NCI-H1048 (cell line): ENCODE data around the gene UBE2E1.

ENCODE experiments used
- DNase-seq: peaks from one replicate; lab custom pipeline; 2025; lab: John Stamatoyannopoulos, UW

Gene UBE2E1

DNA sequence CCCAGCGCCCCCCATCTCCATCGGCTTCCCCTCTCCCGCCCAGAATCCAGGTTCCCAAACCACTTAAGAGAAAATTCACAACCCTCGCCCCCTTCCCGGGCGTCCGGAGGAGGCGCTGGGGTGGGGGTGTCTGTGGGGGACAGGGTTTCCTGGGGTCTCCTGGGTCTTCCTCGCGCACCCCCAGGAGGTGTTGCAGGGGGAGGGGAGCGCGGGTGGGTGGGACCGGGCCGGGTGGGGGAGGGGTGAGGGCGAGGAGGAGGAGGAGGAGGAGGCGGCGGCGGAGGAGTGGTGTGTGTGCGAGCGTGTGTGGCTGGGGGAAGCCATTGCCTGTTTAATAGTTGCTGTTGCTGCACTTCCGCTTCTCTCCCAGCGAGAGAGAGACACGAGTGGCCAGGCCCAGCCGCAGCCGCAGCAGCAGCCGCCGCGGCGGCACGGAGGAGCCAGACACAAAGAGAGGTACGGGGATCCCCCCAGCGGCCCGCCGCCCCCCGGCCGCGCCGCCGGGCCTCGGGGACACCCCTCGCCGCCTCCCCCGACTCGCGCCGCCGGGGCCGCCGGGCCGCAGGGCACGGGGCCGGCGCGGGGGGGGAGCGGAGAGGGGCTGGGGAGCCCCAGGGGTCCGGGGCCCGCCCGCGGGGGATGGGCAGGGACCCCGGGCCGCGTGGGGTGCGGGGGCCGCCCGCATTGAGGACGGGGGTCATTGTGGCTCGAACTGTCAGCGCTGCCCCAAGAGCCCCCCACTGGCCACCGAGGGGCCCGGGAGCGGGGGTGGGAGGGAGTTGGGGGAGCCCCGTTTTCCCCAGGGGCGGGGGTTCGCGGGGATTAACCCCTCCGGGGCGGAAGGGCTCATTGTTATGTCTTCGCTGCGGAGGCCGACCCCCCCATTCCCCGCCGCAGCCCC, at the start of gene UBE2E1:
TSS of gene UBE2E1 (plus strand) at position 323 of the 901 bp plus-strand sequence. CDS start 1,315 bp downstream, outside the sequence.
- no peak for DNase-seq

DNA sequence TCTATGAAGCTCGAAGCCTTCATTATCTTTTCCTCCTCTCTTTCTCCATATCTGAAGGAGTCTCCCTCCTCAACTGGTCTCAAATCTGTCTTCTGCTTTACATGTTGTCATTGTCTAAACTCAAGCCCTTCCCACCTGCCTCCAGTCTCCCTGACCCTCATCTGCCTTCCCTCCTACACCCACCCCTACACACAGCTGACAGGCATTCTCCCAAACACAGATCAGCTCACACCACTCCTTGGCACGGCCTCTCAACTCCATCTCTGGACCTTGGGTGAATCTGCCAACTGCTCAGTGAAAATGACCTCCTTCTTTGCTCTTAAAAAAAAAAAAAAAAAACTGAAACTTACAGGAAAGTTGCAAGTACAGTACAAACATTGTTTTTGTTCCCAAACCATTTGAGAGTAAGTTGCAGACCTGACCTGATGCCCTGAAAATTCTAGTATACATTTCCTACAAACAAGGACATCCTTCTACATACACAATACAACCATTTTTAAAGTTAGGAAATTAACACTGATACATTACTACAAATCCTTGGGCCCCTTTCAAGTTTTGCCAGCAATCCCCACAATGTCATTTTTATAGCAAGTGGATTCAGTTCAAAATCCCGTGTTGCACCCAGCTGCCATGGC, 49.4 kb upstream of the UBE2E1 start:
- no peak for DNase-seq

DNA sequence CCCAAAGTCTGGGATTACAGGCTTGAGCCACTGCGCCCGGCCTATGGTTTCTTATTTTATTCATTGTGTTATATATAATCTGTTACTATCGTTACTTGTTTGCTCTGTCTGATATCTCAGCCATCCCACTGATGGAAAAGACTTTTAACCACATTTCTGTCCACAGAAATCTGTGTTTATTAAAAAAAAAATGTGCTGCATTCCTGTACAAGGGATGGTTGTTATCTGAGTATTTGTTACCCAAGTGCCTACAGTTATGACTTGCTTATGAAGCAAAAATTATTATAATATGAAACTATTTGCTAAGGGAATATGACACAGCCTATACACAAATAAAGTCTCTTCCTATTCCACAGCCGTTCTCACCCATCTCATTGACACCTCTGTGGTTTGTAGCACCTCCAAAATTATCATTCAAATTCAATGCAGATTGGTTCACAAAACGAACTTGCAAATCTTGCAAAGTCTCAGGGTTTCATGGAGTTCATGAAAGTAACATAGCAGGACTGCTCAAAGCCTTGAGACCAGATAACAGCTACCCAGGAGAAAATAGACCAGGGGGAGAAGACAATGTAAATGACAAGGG, 47.4 kb upstream of the UBE2E1 start:
- DNase-seq: no peak

DNA sequence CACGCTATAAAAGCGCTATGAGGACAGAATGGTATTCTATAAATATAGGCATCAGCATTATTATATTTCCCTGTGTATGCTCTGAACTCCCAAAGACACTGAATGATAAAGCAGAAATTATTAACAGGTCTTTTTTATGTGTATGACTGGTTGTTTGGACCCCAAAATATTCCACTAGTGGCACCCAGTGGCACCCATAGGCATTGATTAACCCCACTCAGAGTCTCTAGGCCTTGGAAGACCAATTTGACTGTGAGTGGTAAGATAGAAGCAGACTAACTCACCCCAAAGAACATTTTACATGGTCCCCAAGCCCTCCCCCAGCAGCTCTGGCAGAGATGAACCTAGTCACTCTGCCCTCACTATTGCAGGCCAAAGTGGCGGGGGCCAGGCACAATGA, 45.4 kb upstream of the UBE2E1 start:
- DNase-seq: no peak

DNA sequence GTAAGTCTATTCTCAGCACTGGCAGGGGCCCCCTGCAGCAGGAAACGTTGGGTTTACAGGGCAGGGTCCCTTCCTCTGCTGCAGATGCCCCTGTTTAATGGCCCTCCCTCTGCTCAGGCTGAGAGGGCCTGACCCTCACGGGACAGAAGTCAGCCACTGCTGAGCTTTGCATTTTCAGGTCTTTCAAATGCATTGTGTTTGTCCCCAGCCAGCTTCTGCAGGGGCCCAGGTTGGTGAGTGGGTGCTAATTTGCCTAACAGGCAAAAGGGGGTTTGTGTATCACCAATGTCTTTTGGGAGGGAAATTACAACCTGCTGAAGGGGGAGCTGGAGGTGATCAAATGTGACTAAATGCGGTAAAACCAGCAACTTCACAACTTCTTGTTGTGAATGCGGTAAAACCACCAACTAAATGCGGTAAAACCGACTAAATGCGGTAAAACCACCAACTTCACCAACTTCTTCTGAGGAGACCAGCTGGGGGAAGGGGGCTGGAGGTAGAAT, 44.8 kb upstream of the UBE2E1 start:
- no peak for DNase-seq

DNA sequence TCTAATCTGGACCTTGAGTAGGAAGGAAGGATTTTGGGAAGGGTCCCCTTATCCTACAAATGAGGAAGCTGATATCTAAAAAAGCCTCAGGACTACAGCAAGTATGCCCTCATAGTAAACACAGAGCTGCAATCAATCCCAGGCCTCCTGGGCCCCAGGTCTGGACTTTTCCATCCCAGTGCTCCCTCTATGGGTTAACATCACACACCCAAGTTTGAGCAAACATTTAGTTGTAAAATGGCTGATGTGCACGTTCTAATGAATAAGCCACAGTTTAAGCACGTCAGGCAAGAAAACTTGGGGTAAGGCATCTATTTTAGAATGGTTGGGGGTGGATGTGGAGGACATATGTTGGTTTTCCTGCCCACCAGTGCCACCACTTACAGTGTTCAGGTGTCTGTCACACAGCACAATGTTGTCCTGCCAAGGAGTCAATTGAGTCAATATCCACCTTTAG, 44.3 kb upstream of the UBE2E1 start:
- no peak for DNase-seq

DNA sequence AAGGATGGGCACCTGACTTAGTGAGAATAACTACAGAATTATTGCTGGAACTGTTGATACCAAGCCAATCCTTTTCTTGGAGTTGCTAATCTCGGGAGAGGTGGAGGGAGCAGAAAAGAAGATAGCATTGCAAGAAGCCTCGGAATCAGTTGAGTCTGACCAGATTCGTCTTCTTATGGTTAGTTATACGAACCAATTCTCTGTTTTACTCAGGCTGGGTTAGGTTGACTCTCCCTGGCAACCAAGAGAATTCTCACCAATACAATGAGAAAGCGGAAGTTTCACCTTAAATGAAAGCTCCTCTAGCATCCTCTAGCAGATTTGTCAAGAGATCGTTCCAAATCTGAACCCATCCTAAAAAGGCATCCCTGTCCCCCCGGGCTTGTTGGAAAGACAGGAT, 43.5 kb upstream of the UBE2E1 start:
- no peak for DNase-seq

DNA sequence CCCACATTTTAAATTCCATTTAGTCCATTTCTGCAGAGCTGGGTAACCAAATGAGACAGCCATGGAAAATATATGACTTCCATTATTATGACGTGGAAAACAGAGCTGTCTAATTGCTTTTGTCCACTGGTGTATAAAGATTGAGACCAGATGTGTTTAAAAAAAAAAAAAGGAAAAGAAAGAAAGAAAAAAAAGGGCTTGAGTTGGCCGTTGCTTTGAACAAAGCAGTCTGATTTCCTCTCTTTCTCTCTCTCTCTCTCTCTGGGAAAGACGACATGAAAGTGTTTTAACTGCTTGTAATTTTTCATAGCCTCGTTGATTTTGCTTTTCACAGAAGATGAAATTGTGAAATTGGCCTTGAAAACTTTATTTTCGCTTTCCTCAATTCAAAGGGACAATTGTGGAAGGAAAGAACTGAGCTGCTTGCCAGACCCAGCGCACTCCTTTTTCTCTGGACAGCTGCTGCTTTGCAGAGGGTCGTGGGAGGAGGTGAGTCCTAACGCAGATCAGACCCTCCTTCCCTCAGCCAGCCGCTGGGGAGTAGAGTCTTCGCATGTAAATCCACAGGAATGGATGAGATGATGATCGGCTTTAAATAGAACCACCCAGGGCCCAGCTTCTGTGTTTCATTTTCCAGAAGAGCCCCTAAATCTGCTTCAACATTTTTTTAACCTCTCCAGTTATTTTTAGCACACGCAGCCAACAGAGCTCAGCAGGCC, 42.8 kb upstream of the UBE2E1 start:
- no peak for DNase-seq

DNA sequence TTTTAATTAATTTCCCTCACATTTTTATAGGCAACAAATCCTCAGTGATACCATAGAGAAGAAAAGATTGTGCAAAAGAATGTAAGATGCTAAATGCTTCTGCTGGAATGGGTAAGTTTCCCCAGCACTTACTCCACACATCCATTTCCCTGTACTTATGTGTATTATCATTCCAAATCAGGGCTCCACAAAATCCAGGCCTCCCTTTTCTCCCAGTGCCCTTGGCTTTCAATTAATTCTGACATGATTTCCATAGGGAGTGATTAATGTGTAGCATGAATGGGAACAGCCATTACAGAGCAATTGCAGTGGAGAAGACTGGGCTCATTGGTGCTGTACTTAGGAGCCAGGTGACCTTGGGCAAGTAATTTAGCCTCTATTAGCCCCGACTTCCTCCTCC, 41.3 kb upstream of the UBE2E1 start:
- DNase-seq: no peak

DNA sequence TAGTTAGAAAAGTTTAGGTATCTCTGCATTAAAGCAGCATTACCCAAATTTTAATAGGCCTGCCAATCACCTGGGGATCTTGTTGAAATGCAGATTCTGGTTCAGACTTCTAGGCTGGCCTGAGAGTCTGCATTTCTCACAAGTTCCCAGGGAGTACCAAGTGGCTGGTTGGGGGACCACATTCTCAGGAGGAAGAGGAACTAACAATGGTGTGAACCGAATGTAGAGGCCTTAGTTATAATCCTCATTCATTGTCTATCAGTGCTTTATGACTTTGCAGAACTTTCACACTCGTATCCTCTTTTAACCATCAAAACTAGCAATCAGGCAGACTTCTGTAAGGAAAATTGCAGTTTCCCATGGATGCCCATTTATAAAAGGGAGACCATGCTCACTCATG, 38.2 kb upstream of the UBE2E1 start:
- no peak for DNase-seq

DNA sequence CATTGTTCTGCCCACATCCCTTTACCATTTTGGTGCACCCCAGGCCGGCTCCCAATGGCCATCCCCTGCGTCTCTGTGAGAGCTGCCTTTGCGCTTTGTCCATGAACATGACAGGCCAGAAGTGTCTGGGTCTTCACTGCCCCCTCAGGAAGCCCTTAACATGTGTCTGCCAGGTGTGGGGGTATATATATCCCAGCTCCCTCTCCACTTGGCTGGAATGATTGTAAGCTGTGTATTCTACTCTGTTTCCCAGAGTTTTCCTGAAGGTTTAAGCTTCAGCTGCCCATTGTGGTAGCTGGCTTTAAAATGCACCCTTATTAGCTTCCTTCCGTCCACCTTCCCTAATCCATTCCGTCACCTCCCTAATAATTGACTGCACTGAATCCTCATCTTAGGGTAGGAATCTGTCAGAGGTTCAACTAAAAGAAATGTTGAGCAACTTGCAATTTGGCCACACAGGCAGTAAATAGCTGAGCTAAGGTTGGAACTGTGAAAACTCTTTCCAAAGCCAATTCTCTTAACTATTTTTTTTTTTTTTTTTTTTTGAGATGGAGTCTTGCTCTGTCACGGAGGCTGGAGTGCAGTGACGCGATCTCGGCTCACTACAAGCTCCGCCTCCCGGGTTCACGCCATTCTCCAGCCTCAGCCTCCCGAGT, 30.4 kb upstream of the UBE2E1 start:
- no peak for DNase-seq

DNA sequence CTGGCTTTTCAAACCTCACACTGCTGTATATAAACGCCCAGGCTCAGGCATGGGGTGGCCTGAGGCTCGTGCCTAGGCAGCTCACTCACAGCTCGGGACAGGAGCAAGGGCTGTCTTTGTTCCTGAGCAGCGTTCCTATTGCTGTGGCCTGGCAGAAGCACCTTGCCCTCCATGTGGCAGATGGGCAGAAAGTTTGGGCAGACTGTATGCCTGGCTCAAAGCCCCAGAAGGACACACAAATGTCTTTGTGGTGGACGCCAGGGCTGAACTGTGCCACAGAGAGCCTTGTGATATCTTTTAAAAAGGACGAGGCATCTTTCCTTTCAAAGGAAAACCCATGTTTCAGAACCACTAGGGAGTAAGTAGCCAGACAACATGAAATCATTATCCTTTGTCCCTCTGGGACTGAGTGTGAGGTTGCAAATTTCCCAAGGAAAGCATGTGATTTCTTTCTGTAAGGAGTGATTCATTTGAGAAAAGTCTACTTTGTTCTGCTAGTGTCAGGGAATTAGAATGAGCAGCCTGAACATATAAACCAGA, 29.3 kb upstream of the UBE2E1 start:
- no peak for DNase-seq

DNA sequence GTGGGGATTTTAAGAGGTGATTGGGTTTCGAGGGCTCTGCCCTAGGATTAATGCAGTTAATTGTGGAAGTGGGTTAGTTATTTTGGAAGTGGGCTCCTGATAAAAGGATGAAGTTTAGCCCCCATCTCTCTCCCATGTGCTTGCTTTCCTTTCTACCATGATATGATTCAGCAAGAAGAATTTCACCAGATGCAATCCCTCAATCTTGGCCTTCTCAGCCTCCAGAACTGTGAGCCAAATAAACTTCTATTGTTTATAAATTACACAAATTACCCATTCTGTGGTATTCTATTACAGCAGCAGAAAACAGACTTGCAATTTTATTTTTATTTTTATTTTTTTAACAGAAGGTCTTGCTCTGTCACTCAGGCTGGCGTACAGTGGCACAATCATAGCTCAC, 27.3 kb upstream of the UBE2E1 start:
- DNase-seq: no peak

DNA sequence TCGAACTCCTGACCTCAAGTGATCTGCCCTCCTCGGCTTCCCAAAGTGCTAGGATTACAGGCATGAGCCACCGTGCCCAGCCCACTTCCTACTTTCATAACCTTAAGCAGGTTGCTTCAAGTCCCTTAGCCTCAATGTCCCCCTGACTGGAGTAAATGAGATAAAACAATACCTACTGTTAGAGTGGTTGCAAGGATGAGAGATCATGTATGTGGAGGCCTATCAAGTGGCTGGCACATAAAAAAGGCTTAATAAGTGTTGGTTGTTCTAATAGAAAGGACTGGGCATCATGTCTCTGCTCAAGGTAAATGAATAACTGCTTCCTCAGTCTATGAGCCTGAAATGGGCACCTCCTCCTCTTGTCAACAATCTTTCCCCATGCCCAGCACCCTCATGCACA, 25.9 kb upstream of the UBE2E1 start:
- no peak for DNase-seq

DNA sequence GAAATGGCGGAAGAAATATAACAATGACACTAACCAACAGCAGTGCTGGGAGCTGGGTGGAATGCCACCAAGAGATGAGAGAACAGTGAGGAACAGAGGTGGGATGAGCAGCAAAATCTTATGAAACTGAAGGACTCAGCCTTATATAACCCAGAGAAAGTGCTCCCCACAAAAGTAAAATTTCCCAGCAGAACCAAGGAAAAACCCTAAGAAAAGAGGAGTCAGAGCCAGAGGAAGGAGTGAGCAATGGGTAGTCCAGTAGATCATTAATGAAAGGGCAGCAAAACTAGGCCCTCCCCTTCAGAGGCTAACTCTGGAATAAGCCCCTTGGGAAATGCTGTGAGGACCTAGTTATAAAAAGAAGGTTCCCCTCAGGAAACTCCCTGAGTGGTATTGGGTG, 24.7 kb upstream of the UBE2E1 start:
- DNase-seq: no peak

DNA sequence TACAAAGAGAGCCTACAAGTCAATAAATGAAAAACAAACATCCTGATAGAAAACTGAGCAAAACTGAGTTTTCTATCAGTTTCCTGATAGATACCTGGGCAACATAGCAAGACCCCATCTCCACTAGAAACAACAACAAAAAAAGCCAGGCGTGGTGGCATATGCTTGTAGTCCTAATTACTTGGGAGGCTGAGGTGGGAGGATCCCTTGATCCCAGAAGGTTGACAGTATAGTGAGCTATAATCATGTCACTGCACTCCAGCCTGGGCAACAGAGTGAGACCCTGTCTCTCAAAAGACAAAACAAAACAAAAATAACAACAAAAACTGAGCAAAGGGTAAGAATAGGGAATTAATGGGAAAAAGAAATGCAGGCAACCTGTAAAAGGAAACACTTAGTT, 23.9 kb upstream of the UBE2E1 start:
- DNase-seq: no peak

DNA sequence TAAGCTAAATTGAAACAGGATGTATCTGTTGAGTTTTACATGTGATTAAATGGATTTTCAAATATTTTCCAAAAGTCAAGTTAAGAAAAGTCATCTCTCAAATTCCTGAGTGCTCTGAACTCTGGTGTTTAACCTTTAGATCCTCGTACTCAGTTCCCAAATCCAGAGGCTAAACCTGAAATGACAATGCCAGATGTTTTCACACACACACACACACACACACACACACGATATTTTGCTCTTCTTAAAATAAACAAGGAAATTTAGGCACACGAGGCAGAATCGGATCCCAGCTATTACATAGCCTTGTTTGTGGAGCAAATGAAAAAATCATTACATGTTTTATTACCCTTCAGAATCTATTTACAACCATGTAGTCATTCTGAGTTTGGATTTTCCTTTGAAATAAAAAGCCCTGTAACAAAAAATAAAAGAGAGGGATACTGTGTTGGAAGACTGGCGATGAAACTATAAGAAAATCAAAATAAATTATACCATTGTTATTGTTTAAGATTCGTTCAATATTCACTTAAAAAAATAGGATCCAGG, 20.6 kb upstream of the UBE2E1 start:
- no peak for DNase-seq

DNA sequence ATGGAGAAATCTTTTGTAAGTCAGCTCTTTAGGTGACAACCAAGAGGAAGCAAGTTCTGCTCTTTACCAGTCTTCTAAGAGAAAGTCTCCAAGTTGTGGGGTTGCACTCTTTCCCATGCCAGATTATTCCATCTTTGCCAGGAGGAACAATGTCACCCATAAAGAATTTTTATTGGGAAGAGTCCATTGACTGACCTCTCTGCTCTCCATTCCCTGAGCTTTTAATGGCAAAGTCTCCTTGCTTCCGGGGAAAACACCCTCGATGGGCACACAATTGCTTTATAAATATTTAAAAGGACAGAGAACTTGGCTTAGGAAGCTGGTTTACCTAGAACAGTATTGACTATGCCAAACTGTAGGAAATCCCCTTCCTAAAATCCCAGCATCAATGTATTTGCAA, 19.9 kb upstream of the UBE2E1 start:
- no peak for DNase-seq

DNA sequence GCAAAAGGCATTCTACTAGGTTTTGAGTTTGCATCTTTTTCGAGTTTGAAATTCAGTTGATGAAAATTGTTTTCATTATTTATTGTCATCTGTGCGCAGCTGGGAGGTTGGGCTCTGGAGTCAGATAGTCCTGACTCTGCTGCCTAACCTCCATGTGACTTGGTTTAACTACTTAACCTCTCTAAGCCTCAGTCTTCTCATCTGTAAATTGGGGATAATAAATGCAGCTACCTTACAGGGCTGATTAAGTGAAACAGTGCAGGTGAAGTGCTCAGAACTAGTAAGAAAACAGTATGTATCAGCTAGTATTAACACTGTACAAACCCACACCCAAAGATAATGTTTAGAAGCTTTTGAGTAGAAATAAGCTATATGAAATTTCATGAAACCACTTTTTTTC, 14.1 kb upstream of the UBE2E1 start:
- DNase-seq: no peak

DNA sequence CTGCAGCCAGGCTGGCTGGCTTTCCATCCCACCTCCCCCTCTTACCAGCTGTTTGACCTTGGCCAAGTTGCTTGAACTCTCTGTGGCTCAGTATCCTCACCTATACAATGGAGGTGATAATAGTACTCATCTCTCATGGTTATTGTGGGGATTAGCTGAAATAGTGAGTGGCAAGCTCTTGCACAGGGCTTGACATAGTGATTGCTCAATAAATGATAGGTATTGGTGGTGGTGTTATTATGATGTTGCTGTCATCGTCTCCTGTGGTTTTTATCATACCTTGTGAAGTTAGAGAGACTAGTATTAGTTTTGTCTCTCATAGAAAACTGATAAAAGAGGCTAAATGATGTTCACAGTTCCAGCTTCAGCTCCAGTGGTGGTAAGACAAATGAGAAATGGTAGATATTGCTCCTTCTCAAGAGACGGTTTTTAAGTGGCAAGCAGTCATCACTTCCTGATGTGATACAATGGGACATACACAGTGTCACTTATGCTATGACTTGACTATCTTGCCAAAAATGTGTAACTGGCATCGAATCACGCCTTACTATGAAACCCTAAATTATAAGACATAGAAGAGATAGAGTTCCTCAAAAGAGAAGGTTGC, 12.1 kb upstream of the UBE2E1 start:
- no peak for DNase-seq

DNA sequence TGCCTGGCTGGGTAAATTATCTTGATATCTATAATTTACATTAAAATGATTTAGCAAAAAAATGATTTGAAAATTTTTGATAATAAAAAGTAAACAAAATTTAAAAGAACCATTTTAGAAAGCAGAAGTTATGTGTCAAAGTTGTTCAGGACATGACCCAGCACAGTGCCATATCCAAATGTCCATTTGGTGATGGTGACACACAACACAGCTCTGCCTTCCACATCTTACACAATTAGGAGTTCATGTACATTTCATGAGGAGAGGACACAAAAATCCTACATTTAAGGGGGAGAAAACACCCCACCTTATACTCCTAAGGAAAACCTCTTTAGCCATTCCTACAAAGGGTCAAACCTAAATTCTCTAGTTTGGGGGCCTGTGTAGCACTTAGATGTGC, 10.7 kb upstream of the UBE2E1 start:
- no peak for DNase-seq
